Uterus (tissue), 2 donors: ENCODE results near the gene HSPBP1.

Experiments
- CTCF ChIP-seq, 4 experiments: fragments of 200-600 bp in 2 of 4; fragments of 450-650 bp in 2 of 4; sonication (generic) in 2 of 4; IDR thresholded peaks; one replicate each; pipeline ENCODE4 v1.5.1; 2016 to 2019; ENCODE audit warnings: antibody characterized with exemption in 4 of 4, mild to moderate bottlenecking in 2 of 4, moderate library complexity in 1 of 4
- POLR2A ChIP-seq, 2 donors: fragments of 450-650 bp; IDR thresholded peaks; one replicate each; pipeline ENCODE4 v1.6.1; 2016; ENCODE audit warnings: antibody characterized with exemption in 2 of 2, mild to moderate bottlenecking in 1 of 2, moderate library complexity in 1 of 2

- peak; percentile 8 to 16 for TF ChIP-seq POLR2A (IDR thresholded peaks at IDR 0.05)
- peak; percentile 93 to 99 (median 97) for TF ChIP-seq CTCF (IDR thresholded peaks at IDR 0.05)
Measured at GRCh38 chr19:55301459-55302317, 21.8 kb upstream of the HSPBP1 start.
